Upper lobe of right lung (tissue), 1 donor: ENCODE data around the gene RAB8B. TPM values are rescaled to one million over a fixed set of nuclear protein-coding genes. Genes with fewer than 3 reads are reported as not detected.

ENCODE experiments used
- ATAC-seq: fragments of 200-7000 bp; cut with Tn5 transposase; one replicate; pipeline ENCODE4 v1.9.1; 2020; ENCODE audit warnings: mild to moderate bottlenecking, moderate library complexity
- DNase-seq: peaks from one replicate; pipeline ENCODE4 v3.0.0-alpha.2; 2020
- H3K27ac ChIP-seq: fragments of 200-600 bp; one replicate; pipeline ENCODE4 v1.8.0; 2022
- H3K27me3 ChIP-seq: fragments of 200-600 bp; one replicate; pipeline ENCODE4 v1.8.0; 2022; ENCODE audit warnings: mild to moderate bottlenecking
- H3K36me3 ChIP-seq: fragments of 200-600 bp; one replicate; pipeline ENCODE4 v1.8.0; 2022
- H3K4me1 ChIP-seq: fragments of 200-600 bp; one replicate; pipeline ENCODE4 v1.8.0; 2022
- H3K4me3 ChIP-seq: fragments of 200-600 bp; one replicate; pipeline ENCODE4 v1.8.0; 2022; ENCODE audit warnings: mild to moderate bottlenecking
- H3K9me3 ChIP-seq: fragments of 200-600 bp; one replicate; pipeline ENCODE4 v1.8.0; 2022
- intact Hi-C: fragments of 100-400 bp; cut with DNase I; formaldehyde crosslinking; loops from one replicate; pipeline ENCODE4 v1.11.0; 2022
- long read RNA-seq: library from polyadenylated mRNA; unstranded; transcript quantifications from one replicate; pipeline ENCODE4 v2.0.0, GENCODE V29; 2021
- total RNA-seq: library from RNA; stranded (reverse); fragmentation: NEBNext Ultra II Directional; extraction: Animal tissue kit (Norgen Biotek cat#: 25700); gene quantifications from one replicate; pipeline ENCODE4 v1.2.1, GENCODE V29; 2021
- TF ChIP-seq, protein P1 (sequence below): fragments of 200-600 bp; IDR thresholded peaks from one replicate; pipeline ENCODE4 v1.8.0; 2022; ENCODE audit warnings: antibody characterized with exemption
- donor health status: DM: no; HTN: yes; CAD: no; lungs with severe emphysema.

The RAB8B gene
- 54.5 TPM for total RNA-seq
- long read RNA-seq, full-length matches to known transcripts = 76 of 87 reads
- long read RNA-seq, partial matches to known transcripts = 2 of 87 reads
- long read RNA-seq, other reads (novel, unspliced or antisense) = 9 of 87 reads

DNA sequence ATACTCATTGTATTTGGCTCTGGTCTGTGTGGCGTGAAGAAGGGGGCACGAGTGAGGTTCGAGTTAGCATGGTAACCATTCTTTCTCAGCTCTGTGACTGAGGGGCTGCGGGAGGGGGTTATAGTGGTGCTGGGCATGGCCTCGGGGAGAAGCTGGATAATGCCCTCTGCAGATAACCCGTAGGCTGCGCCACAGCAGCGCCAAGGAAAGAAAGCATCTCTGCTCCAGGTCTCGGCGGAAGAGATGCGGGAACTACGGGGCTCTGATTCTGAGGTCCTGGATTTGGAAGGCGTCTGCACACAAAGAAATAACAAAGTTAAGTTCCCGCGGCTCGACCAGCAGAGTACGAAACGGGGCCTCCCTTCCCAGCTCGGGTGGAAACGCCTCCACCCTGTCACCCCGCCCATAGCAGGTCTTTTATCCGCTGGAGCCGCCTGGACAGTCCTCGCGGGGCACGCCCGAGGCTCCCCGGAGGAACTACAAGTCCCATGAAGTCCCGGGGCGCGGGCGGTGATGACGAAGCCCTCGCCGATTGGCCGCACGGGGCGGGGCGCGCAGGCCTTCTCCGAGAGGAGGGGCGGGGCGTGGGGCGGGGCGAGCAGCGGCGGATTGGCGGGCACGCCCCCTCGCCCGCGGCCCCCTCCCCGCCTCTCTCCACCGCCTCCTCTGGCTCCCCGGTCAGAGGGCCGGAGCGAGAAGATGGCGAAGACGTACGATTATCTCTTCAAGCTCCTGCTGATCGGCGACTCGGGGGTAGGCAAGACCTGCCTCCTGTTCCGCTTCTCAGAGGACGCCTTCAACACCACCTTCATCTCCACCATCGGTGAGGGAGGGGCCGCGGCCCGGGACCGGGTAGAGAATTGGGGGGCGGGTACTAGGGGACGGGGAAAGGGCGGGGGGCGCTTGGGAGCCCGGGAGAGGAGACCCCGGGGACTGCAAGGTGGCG lies at the start of gene RAB8B:
Gene RAB8B, plus strand, starts transcription at position 681 of the 946 bp plus-strand sequence. Its CDS starts 19 bp downstream, at position 700.
- Histone ChIP-seq H3K9me3 (no peaks in the 10 kb centered on the region), H3K27me3 (no peaks in the 10 kb centered on the region), H3K4me1 (peaks cover 27% of the 10 kb centered on the region), H3K27ac (peak within 1 kb of the TSS; percentile 80), H3K4me3 (peak within 1 kb of the TSS; percentile 66), H3K36me3 (no peaks in the 10 kb centered on the region)
- intact Hi-C loops = no loop called here
- TF ChIP-seq, protein P1, sequence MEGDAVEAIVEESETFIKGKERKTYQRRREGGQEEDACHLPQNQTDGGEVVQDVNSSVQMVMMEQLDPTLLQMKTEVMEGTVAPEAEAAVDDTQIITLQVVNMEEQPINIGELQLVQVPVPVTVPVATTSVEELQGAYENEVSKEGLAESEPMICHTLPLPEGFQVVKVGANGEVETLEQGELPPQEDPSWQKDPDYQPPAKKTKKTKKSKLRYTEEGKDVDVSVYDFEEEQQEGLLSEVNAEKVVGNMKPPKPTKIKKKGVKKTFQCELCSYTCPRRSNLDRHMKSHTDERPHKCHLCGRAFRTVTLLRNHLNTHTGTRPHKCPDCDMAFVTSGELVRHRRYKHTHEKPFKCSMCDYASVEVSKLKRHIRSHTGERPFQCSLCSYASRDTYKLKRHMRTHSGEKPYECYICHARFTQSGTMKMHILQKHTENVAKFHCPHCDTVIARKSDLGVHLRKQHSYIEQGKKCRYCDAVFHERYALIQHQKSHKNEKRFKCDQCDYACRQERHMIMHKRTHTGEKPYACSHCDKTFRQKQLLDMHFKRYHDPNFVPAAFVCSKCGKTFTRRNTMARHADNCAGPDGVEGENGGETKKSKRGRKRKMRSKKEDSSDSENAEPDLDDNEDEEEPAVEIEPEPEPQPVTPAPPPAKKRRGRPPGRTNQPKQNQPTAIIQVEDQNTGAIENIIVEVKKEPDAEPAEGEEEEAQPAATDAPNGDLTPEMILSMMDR = no peak
- ATAC-seq (peak; percentile 99), DNase-seq (peak; percentile 99)

DNA sequence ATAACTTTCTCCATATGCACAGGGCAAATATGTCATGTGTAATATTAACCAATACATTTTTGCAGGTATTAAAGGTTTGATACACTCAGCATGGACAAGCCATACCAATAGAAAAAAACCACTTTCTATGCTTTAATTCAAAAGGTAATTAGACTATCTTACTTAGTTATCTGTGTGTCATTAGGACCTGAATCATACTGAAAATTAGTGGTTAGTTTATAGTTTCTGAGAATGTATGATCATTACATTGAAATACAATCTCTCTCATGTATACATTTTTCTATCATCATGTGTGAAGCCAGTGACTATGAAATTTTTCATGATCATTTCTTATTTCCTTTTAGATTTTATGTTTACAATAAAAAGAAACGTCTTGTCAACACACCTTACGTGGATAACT lies 48.5 kb upstream of the RAB8B start:
- TF ChIP-seq, protein P1 = no peak
- intact Hi-C loops = no loop called here
- ATAC-seq = no peak
- Histone ChIP-seq H3K36me3 (peaks cover 25% of the 10 kb centered on the region), H3K9me3 (no peaks in the 10 kb centered on the region), H3K4me3 (no peak overlapping the region), H3K27me3 (no peaks in the 10 kb centered on the region), H3K4me1 (peaks cover 3% of the 10 kb centered on the region), H3K27ac (no peak overlapping the region)
- no peak for DNase-seq

DNA sequence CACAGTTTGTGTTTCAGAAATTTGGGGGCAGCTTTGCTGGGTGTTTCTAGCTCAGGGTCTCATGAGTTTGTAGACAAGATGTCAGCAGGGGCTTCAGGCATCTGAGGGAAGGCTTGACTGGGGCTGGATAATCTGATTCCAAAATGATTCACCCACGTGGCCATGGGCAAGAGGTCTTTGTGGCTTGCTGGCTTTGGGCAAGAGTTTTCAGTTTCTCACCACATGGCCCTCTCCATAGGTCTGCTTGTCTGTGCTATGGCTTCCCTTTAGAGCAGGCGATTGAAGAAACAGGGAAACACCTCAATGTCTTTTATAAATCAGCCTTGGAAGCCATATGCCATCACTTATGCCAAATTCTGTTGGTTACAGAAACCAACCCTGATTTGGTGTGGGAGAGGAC lies 44.0 kb upstream of the RAB8B start:
- TF ChIP-seq, protein P1 = no peak
- peaks cover 64% of the 10 kb centered on the region for H3K36me3 ChIP-seq
- DNase-seq (no peak), ATAC-seq (no peak)
- no peaks in the 10 kb centered on the region for H3K27me3 ChIP-seq
- peaks cover 5% of the 10 kb centered on the region for H3K4me1 ChIP-seq
- no peak overlapping the region for H3K4me3 ChIP-seq
- no peak overlapping the region for H3K27ac ChIP-seq
- intact Hi-C loops = no loop called here
- H3K9me3 ChIP-seq = no peaks in the 10 kb centered on the region

DNA sequence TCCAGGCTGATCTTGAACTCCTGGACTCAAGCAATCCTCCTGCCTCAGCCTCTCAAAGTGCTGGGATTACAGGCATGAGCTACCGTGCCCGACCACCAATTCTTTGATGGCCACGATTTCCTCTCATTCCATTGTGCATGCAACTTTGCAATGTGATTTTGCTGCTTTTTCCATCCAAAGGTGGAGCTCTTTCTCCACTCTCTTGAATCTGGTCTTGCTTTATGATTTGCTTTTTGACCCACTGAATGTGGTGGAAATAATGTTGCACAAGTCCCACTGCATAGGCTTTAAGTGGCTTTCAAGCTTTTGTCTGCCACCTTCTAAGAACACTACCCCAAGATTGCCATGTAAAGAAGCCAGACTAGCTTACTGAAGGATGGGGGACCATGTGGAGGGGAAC lies 42.7 kb upstream of the RAB8B start:
- H3K36me3 ChIP-seq = peaks cover 59% of the 10 kb centered on the region
- DNase-seq (no peak), ATAC-seq (no peak)
- H3K27ac ChIP-seq = no peak overlapping the region
- peaks cover 6% of the 10 kb centered on the region for H3K4me1 ChIP-seq
- TF ChIP-seq, protein P1 = no peak
- H3K27me3 ChIP-seq = no peaks in the 10 kb centered on the region
- no peak overlapping the region for H3K4me3 ChIP-seq
- intact Hi-C loops = no loop called here
- no peaks in the 10 kb centered on the region for H3K9me3 ChIP-seq

DNA sequence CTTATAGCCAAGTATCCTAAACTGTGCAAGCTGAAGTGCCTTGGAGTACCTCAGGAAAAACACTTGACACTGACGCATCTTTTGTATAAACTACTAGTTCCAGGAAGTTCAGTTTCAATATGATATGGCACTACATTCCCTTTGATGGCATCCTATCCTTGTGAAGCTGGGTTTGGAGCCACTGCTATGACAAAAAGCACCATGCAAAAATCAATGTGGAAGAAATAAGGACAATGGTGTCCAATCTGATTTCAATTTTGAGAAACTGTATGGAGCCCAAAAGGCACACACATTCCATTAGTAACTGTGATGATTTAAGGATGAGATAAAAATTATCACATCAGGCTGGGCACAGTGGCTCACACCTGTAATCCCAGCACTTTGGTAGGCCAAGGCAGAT lies 37.7 kb upstream of the RAB8B start:
- no peak overlapping the region for H3K27ac ChIP-seq
- H3K4me3 ChIP-seq = no peak overlapping the region
- TF ChIP-seq, protein P1 = no peak
- peaks cover 73% of the 10 kb centered on the region for H3K36me3 ChIP-seq
- ATAC-seq (no peak), DNase-seq (no peak)
- intact Hi-C loops = no loop called here
- H3K27me3 ChIP-seq = no peaks in the 10 kb centered on the region
- peaks cover 22% of the 10 kb centered on the region for H3K4me1 ChIP-seq
- H3K9me3 ChIP-seq = no peaks in the 10 kb centered on the region
